NCI-H510A treated with DMSO at 0.1 percent for 48 hours (cell line): ENCODE data around the gene LYZ.

Experiments used
- DNase-seq: peaks from one replicate; lab custom pipeline; 2025; lab: John Stamatoyannopoulos, UW

Gene LYZ

DNA sequence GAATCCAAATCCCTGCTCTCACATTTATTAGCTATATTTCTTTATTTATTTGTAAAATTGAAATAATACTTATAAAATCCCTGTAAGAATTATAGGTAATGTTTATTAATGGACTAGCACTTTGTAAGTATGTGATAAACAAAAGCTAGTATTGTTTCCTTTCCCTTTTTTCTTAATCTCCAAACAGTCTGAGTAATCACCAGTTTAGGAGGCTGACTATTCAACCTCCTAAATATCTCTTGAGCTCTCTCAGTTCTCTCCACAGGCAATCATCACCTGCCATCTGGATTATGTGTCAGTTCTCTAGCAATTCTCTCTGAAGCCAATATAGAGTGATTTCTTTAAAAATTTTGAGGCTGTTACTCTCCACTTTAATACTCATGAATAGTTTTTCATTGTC lies 9.2 kb upstream of the LYZ start:
- no peak for DNase-seq

DNA sequence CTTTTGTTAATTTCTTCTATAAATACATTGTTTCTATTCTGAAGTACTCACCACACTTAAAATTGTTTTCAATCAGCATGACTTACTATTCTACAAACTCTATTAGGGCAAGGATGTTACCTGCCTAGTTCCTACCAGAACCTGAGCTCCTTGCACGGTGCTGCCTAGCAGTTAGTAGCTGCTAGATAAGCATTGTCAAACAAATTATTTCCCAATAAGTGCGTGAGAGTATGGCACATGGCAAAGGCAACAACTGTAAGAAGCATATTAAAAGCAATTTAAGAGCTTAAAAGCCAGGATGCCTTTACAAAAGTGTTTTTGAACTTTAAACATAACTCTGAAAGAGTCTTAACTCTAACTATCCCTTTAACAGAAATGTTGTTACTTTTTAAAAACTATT lies 8.2 kb upstream of the LYZ start:
- DNase-seq = no peak

DNA sequence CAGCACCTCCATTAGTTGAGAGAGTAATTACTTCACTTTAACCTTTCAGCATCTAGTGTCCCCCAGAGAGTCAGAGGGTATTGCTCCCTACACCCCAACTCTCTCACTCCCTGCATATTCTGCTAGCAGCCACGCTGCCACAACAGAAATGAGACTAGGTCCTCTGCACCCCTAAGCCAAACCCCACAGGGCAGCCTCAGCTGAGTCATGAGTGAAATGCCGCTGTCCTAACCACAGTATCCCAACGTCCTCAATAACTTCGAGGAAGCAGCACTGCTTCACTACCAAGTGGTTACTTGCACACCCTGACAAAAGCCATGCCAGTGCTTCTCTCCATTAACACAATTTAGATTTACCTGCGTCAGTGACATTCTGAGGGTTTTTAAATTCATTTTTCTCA lies 6.9 kb upstream of the LYZ start:
- no peak for DNase-seq

DNA sequence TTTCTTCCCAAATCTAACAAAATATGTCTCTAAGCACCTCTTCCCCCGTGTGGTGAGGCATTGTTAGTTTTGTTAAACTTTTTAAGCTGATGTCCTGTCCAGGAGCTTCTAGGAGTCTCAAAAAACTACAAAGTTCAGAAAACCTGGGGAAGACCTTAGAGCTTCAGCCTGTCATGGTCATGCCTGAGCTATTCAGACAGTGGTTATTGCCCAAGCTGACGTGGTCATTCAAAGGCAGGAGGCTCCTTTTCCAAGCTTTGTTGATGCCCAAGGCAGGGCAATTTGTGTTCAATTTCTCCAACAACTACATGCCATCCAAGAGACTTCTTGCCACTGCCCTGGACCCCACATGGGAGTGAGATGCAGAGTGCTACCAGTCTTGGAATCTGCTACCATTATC lies 5.8 kb upstream of the LYZ start:
- DNase-seq = no peak

DNA sequence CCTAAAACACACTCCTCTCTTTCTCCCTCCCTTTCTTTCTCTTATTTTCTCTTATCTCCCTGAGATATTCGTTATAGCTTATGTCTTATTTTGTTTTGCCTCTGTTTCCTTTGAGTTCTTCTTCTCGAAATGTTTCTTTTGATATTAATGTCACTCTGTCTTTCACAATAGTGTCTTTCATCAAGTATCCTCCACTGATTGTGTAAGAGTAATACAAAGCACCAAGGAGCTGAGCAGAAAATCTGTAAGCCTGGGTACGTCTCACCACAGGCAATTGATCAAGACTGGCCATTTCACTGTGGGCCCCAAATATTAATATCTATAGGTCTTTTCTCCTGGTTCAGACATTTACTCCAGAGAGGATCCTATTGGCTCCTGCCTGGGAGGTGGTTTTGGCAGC lies 4.8 kb upstream of the LYZ start:
- no peak for DNase-seq

DNA sequence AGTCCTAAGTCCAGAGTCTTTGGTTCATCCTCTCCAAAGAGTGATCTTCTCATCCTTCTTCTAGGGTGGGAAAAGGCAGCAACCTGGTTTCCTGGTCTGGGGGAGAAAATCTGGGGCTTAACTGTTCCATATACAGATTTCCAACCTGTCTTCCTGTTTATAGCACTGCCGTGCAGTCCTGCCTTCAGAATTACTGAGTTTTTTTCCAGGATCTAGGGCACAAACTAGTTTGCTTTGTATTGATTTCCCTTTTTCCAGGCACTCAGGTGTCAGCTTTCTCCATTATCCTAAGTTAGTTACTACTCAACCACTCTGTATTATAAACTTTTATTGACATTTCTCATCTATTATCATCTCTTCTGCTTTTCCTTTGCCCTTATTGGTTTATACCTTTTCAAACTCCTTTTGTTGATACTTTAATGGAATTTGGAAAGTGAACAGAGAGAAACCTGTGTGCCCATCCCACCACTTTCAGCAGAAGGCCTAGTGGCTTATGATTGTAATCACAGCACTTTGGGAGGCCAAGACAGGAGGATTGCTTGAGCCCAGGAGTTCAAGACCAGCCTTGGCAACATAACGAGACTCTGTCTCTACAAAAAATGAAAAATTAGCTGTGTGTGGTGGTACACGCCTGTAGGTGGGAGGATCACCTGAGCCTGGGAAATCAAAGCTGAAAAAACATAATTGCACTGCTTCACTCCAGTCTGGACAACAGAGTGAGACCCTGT lies 4.1 kb upstream of the LYZ start:
- DNase-seq = no peak

DNA sequence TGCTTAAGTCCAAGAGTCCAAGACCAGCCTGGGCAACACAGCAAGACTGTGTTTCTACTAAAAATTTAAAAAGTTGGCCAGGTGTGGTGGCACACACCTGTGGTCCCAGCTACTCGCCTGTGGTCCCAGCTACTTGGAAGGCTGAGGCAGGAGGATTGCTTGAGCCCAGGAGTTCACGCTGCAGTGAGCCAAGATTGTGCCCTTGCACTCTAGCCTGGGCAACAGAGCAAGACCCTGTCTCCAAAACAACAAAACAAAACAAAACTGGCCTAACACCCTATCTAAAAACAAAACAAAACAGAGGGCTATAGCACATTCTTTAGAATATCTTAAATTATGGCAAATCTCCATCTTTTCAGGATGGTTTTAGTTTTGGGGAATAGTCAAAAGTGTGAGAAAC lies 3.1 kb upstream of the LYZ start:
- no peak for DNase-seq

DNA sequence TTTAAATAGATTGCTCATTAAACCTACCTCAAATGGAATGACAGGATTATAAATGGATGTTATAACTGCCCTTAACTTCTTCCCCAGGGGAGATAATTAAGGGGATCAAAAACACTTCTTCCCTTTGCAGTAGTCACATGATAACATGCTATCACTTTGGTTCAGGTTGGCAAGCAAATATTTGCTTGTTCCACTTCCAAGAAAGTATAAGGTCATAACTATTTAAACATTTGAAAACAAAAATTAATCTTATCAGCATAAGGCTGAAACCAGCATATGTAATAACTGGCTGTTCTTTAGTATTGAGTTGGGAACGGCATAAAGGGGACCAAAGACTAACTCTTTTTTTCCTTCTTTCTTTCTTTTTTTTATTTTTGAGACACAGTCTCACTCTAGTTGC lies 2.4 kb upstream of the LYZ start:
- no peak for DNase-seq

DNA sequence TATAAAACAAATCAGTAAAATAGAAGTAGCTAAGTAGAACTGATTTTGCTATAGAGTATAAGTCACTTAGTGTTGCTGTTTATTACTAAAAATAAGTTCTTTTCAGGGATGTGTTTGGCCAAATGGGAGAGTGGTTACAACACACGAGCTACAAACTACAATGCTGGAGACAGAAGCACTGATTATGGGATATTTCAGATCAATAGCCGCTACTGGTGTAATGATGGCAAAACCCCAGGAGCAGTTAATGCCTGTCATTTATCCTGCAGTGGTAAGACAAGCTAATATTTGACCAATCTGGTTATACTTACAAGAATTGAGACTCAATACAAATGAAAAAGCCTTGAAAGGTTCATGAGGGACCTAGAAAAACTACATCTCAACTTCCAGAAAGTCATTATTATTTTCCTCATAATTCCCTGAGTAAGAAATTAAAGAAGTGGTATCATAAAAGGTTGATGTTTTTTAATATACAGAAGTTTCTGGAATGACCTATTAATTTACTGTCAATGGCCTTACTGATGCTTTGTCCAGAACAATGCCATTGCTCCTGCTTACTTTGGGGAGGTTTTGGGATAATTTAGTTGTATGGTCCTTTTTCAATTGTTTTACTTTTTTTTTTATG lies 1.9 kb downstream of the LYZ start:
- no peak for DNase-seq

DNA sequence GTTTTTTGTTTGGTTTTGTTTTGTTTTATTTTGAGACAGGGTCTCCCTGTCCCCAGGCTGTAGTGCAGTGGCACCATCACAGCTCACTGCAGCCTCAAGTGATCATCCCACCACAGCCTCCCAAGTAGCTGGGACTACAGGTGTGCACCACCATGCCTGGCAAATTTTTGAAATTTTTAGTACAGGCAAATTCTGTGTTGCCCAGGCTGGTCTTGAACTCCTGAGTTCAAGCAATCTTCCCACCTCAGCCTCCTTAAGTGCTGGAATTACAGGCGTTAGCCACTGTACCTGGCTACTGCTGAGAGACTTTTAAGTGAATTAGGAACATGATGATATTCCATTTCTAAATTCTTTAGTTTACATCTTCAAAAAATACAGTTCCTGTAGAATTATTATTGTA lies 2.6 kb downstream of the LYZ start:
- DNase-seq = no peak

DNA sequence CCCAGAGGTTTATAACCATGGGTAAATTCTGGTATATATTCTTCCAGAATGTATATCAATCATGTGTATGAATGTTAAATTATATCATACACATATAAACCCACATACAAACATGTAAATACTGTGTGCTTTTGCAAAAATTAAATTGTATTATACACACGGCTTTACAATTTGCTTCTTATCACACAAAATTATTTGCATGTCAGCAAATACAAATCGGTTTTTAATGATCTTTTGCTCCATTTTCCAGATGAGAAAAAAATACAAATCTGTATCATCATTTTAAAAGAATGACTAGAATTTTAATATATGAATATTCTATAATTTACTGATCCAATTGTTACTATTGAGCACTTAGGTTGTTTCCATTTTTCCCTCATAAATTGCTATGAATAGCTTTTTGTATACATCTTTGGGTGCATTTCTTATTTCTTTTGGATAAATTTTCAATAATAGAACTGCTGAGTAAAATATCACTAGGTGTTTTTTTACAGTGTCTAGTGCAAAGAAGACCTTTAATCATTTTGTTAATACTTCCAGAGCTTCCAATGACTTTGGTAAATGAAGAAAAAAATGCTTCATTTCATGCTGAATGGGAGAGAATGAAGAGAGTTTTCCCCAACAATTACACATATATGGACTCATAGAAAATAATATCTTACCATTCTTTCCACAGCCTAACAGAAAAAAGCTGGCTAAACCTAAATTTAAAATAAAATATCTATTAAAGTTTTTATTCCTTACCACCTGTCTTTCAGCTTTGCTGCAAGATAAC lies 3.5 kb downstream of the LYZ start:
- DNase-seq = no peak

DNA sequence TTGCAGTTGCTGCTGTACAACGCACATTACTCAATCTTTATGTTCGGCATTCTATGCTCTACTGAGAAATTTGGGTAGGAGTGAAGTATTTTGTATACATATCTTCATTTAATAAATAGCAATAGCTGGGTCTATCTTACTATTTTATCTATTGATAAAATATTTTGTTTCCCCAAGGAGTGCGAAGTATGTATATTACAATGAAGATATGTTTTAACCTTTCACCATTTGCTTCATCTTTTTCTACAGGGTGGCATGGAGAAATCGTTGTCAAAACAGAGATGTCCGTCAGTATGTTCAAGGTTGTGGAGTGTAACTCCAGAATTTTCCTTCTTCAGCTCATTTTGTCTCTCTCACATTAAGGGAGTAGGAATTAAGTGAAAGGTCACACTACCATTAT lies 4.7 kb downstream of the LYZ start:
- no peak for DNase-seq

DNA sequence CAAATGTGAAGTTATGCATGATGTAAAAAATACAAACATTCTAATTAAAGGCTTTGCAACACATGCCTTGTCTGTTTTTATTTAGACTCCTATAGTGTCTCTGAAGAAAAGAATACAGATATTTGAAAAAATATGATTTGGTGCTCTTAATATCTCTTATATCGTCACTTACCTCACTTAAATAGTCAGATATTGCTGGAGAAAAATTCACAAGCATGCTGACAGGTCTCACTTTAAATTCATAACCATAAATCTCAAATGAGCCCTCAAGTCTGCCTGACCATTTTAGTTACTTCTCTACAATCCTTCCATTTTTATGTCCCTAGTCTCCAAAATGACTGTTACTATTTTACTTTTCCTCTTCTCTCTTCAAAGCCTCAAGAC lies 6.0 kb downstream of the LYZ start:
- no peak for DNase-seq

DNA sequence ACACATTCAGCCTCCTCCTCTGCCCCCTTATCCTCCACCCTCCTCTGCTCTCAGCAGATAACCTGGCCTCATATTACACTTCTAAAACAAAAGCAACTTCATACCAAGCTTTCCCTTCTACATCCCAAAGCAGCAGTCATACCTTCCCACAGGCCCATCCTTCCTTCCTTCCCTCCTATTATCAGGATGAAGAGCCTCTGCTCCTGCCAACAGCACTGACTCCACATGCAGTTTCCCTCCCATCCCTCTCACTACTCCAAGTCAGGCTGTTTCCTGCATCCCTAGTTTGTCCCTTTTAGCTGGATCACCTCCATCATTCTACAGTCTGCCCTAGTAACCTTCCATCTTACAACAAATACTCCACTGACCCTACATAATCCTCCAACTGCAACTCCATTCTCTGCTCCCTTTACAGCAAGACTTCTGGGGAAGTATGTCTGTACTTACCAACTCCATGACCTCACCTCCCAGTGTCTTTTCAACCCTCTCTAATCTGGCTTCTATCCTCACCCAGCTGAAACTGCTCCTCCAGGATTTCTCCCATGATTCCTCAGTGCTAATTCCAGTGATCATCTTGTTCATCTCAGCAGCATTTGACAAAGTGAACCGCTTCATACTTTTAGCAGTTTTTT lies 6.5 kb downstream of the LYZ start:
- no peak for DNase-seq

DNA sequence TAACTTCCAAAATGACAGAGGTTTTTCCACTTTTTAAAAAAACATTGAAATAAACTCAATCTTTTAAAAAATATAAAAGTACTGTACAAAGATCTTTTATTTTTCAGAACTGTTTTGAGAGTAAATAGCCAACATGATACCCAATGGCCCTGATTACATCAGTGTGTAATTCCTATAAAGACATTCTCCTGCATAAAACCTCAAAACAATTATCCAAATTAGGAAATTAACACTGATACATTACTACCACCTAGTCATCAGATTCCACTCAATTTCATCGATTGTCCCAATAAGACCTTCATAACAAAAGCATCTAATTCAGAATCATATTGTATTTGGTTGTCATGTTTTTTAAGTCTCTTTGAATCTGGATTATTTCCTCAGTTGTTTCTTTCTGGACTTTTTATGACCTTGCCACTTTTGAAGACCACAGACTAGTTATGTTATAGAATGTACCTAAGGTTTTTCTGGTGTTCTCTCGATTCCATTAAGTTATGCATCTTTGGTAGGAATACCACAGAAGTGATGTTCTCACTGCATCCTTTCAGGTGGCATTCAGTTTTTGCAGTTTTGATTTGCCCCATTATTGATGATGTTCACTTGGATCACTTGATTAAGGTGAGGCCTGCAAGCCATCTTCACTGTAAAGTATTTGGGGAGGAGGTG lies 7.3 kb downstream of the LYZ start:
- DNase-seq = no peak

DNA sequence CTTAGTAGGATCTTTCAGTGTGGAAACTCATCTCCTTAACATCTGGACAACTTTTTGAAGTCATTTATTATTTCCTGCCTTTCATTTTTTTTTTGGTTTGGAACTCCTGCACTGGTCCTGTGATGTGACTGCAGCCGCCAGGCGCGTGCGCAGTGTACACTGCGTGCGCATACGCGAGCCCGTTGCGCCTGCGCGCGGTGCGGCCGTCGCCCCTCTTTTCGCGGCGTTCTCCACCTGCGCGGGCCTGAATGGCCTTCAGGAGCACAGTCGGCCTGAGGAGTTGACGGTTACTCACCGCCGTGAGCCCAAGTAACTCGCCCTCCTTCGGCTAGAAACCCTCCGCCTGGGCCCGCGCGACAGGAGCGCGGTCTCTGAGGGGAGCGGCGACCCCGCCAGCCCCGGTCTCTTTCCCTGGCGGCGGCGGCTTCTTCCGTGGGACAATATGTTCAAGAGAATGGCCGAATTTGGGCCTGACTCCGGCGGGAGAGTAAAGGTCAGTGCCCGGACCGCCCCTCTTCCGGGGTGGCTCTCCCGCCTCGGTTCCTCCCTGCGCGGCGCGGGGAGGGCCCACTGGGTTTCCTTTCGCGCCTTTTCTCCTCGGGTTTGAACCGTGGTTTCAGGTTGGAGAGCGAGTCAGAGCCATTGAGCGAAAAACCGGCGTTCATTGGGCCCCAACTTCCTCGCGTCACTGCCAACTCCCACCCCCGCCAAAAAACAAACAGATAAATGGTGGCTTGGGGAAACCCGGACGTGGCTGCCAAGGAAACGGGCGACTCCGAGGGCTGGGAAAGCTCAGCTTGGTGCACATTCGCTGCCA lies 11.6 kb downstream of the LYZ start, which contains the start of gene YEATS4:
Gene YEATS4, plus strand, starts transcription at position 213 of the 817 bp plus-strand sequence. Its CDS starts 230 bp downstream, at position 443.
- DNase-seq = peak; percentile 98

DNA sequence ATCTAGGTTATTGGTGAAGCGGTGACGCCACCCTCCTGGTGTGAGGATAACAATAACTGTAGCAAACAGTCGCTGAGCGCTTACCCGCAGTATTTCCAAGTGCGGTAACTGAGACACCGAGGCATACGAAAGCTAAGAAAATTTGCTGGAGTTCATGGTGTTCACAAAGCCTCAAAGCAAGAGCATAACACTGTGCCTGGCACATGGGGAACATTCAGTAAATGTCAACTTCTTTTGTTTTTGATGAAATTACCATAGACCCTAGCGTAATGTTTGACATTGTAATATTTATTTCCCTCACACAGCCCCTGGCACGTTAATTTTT lies 12.1 kb downstream of the LYZ start:
- DNase-seq = no peak

DNA sequence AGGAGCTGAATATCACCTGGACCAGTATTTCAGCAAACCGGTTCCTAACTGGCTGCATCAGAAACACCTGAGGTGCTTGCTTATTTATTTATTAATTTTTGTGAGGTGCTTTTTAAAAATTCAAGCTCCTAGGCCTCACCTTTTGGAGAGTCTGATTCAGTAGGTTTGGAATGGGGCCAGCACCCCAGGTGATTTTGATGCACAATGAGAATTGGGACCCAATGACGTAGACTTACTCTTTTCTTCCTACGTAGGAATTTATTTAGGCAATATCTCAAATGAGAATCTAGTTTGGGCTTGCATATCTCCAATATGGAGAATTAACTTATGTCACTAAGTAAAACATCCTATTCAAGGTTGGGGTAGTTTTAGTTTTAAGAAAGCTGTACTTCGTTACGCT lies 18.6 kb downstream of the LYZ start:
- DNase-seq = no peak

DNA sequence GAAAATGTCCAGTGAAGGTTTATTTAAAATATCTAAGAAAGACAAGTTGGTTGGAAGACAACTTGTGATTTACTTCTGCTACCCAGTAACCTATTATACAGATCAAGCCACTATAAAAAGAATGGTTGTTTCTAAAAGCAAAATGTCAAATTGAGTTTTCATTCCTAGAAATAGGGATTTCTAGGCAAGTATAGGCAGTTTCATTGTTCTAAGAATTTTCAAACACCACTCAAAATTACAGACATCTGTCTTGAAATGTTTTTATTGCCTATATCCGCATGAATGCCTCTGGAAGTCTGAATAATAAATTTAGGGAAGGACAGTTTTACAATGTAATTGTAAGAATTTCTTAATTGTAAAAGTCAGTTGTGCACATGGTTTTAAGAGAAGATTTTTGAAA lies 20.0 kb downstream of the LYZ start:
- DNase-seq = no peak

DNA sequence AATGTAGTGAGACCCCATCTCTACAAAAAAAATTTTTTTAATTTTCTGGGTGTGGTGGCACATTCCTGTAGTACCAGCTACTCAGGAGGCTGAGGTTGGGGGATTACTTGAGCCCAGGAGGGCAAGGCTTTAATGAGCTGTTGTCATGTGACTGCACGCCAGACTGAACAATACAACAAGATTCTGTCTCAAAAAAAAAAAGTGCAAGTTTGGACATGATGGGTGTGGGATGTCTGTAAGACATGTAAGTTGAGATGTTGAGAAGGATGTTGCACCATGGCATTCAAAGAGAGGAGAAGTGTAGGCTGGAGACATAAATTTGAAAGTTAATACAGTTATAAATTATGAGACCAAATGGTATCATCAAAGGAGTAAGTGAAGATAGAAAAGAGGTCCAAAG lies 34.9 kb downstream of the LYZ start:
- DNase-seq = no peak

DNA sequence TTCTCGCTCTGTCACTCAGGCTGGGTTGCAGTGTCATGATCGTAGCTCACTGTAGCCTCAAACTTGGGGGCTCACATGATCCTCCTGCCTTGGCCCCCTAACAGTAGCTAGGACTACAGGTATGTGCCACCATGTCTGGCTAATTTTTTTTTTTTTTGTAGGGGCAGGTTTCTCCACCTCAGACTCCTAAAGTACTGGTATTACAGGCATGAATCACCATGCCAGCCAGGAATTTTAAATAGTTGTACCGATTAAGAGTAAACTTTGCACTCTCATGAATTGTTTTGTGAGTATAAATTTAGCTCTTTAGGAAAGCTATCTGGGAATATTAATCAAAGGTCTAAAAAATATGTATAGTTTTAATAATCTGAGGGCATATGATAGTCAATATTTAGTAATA lies 36.9 kb downstream of the LYZ start:
- DNase-seq = no peak

DNA sequence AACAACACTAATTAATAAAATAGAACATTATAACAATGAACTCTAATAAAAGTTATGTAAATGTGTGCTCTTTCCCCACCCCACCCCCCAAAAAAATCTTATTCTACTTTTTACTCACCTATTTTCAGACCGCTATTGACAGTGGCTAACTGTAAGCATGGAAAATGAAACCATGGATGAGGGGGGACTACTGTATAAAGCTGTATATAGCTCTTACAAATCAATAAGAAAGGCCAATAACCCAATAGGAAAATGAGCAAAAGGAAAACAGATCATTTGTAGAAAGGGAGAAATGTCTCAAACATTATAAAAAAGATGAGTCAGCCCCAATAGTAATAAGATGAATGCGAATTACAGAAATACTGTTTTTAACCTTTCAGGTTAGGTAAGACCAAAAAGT lies 38.7 kb downstream of the LYZ start:
- DNase-seq = no peak
